Bone marrow (tissue), 2 donors: ENCODE measurements around the gene FAM53C.
"Not testable (repeated sequence)": the region's sequence is repeated elsewhere in the genome, so short reads cannot be mapped to it uniquely, and the experiment has no call there.

Source experiments
- DNase-seq, 2 donors: peaks; one replicate each; lab custom pipeline; 2025; lab: John Stamatoyannopoulos, UW

FAM53C gene

GRCh38 chr5:138337685-138338410 lies at the start of gene FAM53C:
Gene FAM53C, plus strand, starts transcription at chr5:138338266. Its CDS starts 3,070 bp downstream, at chr5:138341336.
- peak; percentile 92 to 100 for DNase-seq

DNA sequence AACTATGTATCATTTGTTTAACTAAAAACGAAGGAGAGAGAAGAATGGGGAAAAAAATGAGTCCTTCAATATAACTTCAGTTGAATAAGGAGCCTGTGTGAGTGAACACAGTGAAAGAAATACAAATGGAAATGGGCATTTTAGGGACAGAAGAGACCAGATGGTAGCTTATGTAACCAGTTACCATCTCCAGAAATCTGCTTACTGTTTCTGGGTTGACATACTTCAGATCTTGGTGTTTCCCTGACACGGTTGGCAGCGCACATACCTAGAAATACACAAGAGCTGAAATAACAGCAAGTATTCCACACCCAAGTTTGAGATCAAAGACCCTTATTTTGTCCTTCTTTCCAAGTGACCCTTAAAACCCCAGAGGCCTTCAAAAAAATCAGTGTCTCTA lies 48.8 kb upstream of the FAM53C start:
- no peak for DNase-seq

GRCh38 chr5:138303372-138303771 lies 34.7 kb upstream of the FAM53C start:
- DNase-seq = no peak

DNA sequence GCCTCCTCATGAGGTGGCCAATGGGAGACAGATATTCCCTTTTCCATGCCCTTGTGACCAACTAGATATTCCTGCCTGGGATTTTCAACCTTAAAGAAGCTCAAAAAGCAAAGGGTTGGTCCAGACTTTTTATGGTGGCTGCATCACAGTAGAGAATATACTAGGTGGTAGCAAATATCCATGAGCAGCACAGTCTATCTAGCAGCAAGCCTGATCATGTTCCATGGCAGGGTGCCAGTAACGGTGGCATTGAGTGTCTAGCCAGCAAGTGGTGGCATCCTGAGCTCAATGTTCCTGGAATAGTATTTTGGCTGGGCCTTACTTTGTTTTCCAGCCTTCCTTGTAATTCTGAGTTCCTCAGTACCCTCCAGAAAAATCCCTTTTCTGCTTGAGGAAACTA lies 32.3 kb upstream of the FAM53C start:
- DNase-seq = peak in 1 of 2 donors; percentile 31

- DNase-seq = no peak
Observed at GRCh38 chr5:138315751-138316278, 22.3 kb upstream of the FAM53C start.

DNA sequence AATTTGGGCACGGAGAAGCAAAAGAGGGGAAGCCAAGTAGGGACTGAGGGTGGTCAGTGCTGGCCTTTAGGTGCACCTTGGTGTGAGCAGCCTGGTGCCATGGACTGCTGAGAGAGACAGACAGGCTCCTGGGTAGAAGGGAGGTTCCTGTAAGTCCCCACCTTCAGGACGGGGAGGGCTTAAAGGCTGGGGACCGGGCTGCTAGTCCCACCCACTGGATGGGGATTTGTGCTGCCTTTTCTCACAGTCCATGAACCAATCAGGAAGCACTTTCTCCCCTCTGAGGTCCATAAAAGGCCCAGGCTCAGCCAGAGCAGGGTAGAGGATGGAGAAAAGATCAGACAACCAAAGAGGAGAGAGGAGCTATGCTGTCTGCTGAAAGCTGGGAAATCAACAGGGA lies 21.7 kb upstream of the FAM53C start:
- DNase-seq = no peak

DNA sequence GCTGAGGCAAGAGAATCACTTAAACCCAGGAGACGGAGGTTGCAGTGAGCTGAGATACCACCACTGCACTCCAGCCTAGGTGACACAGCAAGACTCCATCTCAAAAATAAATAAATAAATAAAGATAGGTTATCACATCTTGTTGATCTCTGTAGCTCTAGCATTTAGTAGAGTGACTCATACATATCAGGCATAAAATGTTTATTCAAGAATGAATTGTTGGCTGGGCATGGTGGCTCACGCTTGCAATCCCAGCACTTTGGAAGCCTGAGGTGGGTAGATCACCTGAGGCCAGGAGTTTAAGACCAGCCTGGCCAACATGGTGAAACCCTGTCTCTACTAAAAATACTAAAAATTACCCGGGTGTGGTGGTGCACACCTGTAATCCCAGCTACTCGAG lies 19.9 kb upstream of the FAM53C start:
- DNase-seq = not testable (repeated sequence)

DNA sequence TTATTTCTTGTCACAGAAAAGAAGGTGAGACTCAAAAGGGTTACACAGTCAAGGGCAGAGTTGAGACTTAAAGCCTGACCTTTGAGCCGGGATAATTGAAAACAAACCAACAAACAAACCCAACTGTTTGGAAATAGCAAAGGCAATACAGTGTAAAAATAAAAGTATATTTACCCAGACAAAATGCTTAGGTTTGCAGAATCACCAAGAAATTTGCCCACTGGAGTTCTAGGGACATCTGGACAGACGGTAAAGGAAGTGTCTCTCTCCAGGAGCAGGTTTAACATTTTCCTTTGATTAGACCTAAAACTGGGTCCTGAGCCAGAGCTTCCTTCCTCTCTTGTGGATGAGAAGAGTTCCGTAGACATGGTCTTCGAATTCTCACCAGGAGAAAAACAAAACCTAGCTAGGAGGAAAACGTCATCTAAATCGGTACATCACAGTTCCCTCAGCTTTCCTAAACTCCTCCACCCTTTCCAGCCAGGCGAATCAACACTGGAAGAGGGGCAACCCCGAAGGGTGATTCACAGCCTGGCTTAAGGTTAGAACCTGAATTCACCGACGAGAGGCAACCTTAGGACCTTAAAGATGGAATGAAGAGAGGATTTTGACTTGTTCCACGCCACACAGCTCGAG lies 7.1 kb upstream of the FAM53C start:
- DNase-seq = no peak

DNA sequence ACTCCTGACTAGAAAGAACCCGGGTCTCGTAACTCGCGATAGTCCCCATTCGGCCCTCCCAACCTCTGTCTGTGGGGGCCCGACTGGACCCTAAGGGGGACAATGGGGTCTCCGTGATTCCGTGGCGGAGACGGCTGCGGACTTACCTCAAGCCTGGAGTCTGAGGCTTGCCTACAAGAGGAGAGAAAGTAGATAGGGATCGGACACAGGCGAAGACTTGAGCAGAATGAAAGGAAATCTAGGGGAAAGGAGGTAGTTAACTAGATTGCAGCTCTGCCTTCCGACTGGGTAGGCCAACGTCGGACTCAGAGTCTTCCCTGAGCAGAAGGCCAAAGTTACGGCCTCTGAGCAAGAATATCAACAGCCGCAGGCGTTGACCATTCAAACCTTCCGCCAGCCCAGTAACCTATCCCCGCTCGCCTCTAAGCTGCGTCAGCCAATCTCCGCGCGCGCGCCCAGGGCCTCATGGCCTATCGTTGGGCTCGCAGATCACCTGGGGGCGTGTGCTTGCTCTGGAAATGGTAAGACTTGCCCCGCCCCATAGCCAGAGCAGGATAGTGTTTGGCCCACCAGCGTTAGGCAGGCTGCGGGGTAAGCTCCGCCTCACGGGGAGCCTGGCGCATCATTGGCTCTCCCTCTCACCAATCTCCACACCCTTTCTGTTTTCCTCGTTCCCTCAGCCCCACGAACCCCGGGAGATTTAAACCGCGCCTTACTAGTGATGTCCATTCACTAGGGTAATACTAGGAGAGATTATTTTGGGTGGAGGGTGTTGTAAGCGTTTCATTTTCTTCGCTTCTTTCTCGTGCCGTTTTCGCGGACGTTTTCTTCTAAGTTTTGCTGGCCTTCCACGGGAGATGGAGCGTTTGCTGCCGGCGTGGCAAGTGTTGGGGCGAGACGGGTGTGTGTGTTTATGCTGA lies 6.4 kb upstream of the FAM53C start, which contains the start of gene CDC25C:
TSS of gene CDC25C (minus strand) at position 356 of the 920 bp plus-strand sequence. CDS start 624 bp downstream, outside the sequence.
- peak; percentile 82 to 99 for DNase-seq

DNA sequence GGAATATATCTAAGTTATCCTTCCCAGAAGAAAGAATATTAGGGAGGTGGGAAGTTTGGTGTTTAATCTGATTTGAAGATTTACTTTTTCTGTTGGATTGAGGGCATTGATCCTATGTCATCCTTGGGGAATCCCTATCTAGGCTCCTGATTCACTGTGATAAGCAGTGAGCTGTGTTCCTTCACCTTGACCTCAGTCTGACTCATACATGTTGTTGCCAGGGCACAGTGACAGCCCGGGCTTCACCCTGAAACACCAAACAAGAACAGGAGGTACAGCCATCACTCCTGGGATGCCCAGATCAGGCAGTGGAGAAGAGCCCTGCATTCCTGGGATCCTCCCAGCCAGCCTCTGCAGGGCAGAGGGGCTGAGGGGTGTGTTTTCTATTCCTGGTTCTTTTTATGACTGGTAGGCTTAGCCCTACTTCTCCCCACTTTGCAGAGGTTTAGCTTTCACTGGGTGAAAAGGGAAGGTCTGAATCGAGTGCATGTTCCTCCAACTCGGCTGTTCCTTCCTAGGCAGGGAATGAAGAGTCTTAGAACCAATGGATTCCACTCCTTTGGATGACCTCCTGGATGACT lies 3.1 kb upstream of the FAM53C start:
- DNase-seq = no peak

GRCh38 chr5:138336952-138337684 lies 948 bp upstream of the FAM53C start:
- DNase-seq = peak in 1 of 2 donors; percentile 81

- DNase-seq = no peak
Observed at GRCh38 chr5:138338411-138339090, 485 bp downstream of the FAM53C start.

- DNase-seq = no peak
Observed at GRCh38 chr5:138339091-138339456, 1.0 kb downstream of the FAM53C start.

DNA sequence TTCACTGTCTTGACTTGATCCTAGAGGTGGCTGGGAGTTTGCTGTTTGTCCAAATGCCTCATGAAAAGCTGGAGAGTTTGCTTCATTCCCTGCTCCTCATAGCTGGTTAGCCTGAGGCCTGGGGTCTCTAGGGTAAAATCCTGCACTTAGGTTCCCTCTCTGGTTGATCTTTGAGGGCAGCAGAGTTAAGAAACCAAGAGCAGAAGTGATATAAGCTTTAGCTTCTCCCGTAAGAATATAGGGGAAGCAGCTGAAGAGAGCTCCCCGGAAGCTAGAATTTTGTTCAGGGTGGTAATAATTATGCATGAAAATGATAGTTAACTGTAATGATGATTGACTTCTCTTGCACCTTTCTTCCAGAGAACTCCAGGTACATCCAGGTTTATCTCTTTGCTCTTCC lies 1.4 kb downstream of the FAM53C start:
- DNase-seq = no peak

- DNase-seq = no peak
Observed at GRCh38 chr5:138340008-138340407, 1.9 kb downstream of the FAM53C start.

DNA sequence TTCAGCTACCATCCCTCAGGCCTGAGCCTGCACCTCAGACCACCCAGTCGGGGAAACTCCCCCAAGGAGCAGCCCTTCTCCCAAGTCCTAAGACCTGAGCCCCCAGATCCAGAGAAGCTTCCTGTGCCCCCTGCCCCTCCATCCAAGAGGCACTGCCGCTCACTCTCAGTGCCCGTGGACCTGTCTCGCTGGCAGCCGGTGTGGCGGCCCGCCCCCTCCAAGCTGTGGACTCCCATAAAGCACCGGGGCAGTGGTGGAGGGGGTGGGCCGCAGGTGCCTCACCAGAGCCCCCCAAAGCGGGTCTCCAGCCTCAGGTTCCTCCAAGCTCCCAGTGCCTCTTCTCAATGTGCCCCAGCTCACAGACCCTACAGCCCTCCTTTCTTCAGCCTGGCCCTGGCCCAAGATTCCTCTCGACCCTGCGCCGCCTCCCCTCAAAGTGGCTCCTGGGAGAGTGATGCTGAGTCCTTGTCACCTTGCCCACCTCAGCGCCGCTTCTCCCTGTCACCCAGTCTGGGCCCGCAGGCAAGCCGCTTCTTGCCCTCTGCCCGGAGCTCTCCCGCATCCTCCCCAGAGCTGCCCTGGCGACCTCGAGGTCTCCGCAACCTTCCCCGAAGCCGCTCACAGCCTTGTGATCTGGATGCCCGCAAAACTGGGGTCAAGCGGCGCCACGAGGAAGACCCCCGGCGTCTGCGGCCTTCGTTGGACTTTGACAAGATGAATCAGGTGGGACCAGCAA lies 7.0 kb downstream of the FAM53C start:
- DNase-seq = no peak

- no peak for DNase-seq
Observed at GRCh38 chr5:138346889-138347288, 8.8 kb downstream of the FAM53C start.

DNA sequence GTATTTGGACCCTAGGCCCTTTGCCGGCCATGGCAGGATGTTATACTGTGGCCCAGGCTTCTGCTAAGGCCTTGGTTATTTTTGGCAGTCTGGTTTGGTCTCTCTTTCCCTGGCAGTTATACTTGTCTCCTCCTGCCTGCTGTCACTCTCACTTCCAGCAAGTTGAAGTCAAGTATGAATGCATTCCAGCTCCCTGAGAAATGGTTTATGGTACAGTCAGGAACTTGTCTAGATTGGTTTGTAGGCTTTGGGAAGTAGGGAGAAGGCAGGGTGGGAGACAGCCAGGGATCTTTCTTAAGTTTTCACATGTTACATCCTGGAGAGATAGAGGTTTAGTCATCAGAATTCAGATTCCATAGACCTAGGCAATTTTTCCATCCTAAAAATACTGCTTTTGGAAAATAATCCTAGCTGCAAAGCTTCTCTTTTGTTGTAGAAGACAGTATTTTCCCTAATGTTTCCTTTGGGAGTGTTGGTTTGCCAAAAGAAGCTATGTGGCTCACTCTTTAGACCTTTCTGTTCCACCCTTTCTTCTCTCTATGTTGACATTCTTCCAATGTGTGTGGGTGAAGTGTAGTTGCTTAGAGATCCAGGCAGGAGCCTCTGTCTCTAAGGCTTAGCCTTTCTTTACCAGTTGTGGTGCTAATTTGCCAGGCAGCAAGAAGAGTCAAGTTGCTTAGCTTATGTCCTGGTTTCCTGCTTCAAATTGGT lies 11.9 kb downstream of the FAM53C start:
- DNase-seq = no peak

GRCh38 chr5:138350563-138350890 lies 12.5 kb downstream of the FAM53C start:
- DNase-seq = no peak
